HepG2 (cell line): ENCODE results near the gene PHLPP2. TPM values are rescaled to one million over a fixed set of nuclear protein-coding genes. Genes with fewer than 3 reads are reported as not detected.

ENCODE experiments used
- ATAC-seq: fragments of 200-7000 bp; cut with Tn5 transposase; 3 replicates; pipeline ENCODE4 v1.9.1; 2020; ENCODE audit warnings: mild to moderate bottlenecking, moderate library complexity
- BruUV-seq: library from RNA; stranded (reverse); fragments of 400-500 nt; replicated peaks from 2 replicates; lab custom pipeline; 2021; lab: Mats Ljungman, UMichigan
- CTCF ChIA-PET: fragments of 300-600 bp; formaldehyde crosslinking; extraction: SDS; loops from one replicate; lab custom pipeline; 2021; ENCODE audit warnings: low total read pairs, inconsistent platforms, low intra/inter-chr PET ratio; lab: Yijun Ruan, JAX
- POLR2A ChIA-PET: fragments of 350-600 bp; sonication (Branson Sonifier 250); formaldehyde crosslinking; loops from one replicate; lab custom pipeline; 2020; ENCODE audit warnings: antibody characterized with exemption, inconsistent platforms; lab: Yijun Ruan, JAX
- DNase-seq: peaks from one replicate; pipeline ENCODE4 v3.0.0-alpha.2; 2015; ENCODE audit warnings: low spot score
- FAIRE-seq: peaks from 3 replicates; lab custom pipeline; 2011; peaks lifted over from hg19 to GRCh38; lab: Jason Lieb, UNC
- H2AFZ ChIP-seq: one replicate; pipeline ENCODE4 v1.6.1; 2011; ENCODE audit warnings: low read length, inconsistent platforms
- H3K27ac ChIP-seq: fragments of 300-600 bp; 3 replicates; pipeline ENCODE4 v1.8.0; 2011; ENCODE audit warnings: mixed run types, mild to moderate bottlenecking, mixed read lengths, low read length, inconsistent platforms; ENCODE audit not compliant: insufficient read depth; ENCODE audit errors: extremely low read length
- H3K27me3 ChIP-seq, 2 experiments: fragments of 200-600 bp in 1 of 2; 2 replicates in 1 of 2; 3 replicates in 1 of 2; pipeline versions ENCODE4 v1.6.0 to v1.8.0; 2011; ENCODE audit warnings: low read length in 2 of 2, mild to moderate bottlenecking in 2 of 2, moderate library complexity in 2 of 2, inconsistent platforms in 1 of 2; ENCODE audit not compliant: insufficient read depth in 2 of 2, control insufficient read depth in 1 of 2
- H3K36me3 ChIP-seq, 2 experiments: fragments of 200-600 bp in 1 of 2; replicated peaks in 1 of 2; 2 replicates in 1 of 2; 3 replicates in 1 of 2; pipeline versions ENCODE4 v1.5.1 to v1.8.0; 2011; ENCODE audit warnings: low read length in 2 of 2, inconsistent platforms in 1 of 2; ENCODE audit not compliant: insufficient read depth in 2 of 2, control insufficient read depth in 1 of 2
- H3K4me1 ChIP-seq: 2 replicates; pipeline ENCODE4 v1.5.1; 2012; ENCODE audit warnings: low read length, inconsistent platforms; ENCODE audit not compliant: insufficient read depth
- H3K4me2 ChIP-seq: 2 replicates; pipeline ENCODE4 v1.6.0; 2011; ENCODE audit warnings: low read depth, low read length, inconsistent platforms
- H3K4me3 ChIP-seq, 3 experiments: fragments of 200-600 bp in 1 of 3; sonication (generic), shearing (Covaris generic) in 1 of 3; replicated peaks in 1 of 3; 2 replicates each; pipeline ENCODE4 v1.5.1; 2011 to 2016; ENCODE audit warnings: low read length in 3 of 3, inconsistent platforms in 2 of 3, low read depth in 2 of 3, mild to moderate bottlenecking in 2 of 3, control low read depth in 1 of 3, mixed read lengths in 1 of 3; ENCODE audit not compliant: insufficient read depth in 1 of 3
- H3K79me2 ChIP-seq: one replicate; pipeline ENCODE4 v1.6.1; 2011; ENCODE audit warnings: low read length, inconsistent platforms; ENCODE audit not compliant: insufficient read depth
- H3K9ac ChIP-seq: 2 replicates; pipeline ENCODE4 v1.6.0; 2011; ENCODE audit warnings: mild to moderate bottlenecking, low read depth, low read length, inconsistent platforms; ENCODE audit not compliant: insufficient read depth
- H3K9me3 ChIP-seq: 2 replicates; pipeline ENCODE4 v1.5.1; 2012; ENCODE audit warnings: mild to moderate bottlenecking, low read length
- H4K20me1 ChIP-seq: 2 replicates; pipeline ENCODE4 v1.6.0; 2011; ENCODE audit warnings: inconsistent platforms, mild to moderate bottlenecking, low read length, moderate library complexity; ENCODE audit not compliant: insufficient read depth
- CERS6 ChIP-seq: sonication (generic); formaldehyde crosslinking; IDR thresholded peaks from 2 replicates; pipeline ENCODE4 v1.5.0; 2020; ENCODE audit warnings: missing genetic modification reagents
- HOMEZ ChIP-seq: IDR thresholded peaks from 2 replicates; pipeline ENCODE4 v1.6.1; 2016; ENCODE audit warnings: low read depth
- KDM5B ChIP-seq: sonication (generic); formaldehyde crosslinking; IDR thresholded peaks from 2 replicates; pipeline ENCODE4 v1.4.0; 2020; ENCODE audit warnings: missing genetic modification reagents, mild to moderate bottlenecking, borderline replicate concordance
- MATR3 ChIP-seq: sonication (generic); formaldehyde crosslinking; IDR thresholded peaks from 2 replicates; pipeline ENCODE4 v1.4.0; 2020; ENCODE audit warnings: missing genetic modification reagents
- MEF2D ChIP-seq: sonication (generic); formaldehyde crosslinking; IDR thresholded peaks from 2 replicates; pipeline ENCODE4 v1.5.1; 2020; ENCODE audit warnings: mild to moderate bottlenecking, missing genetic modification reagents
- MEIS1 ChIP-seq: sonication (generic); formaldehyde crosslinking; IDR thresholded peaks from 2 replicates; pipeline ENCODE4 v1.9.0; 2021; ENCODE audit warnings: mild to moderate bottlenecking, missing genetic modification reagents, moderate library complexity, borderline replicate concordance
- PHF21A ChIP-seq: sonication (generic); formaldehyde crosslinking; IDR thresholded peaks from 2 replicates; pipeline ENCODE4 v1.5.0; 2020; ENCODE audit warnings: mild to moderate bottlenecking, missing genetic modification reagents
- TCF7 ChIP-seq: sonication (generic); IDR thresholded peaks from 2 replicates; pipeline ENCODE4 v1.6.1; 2016; ENCODE audit warnings: antibody characterized with exemption, low read depth
- THAP11 ChIP-seq: IDR thresholded peaks from 2 replicates; pipeline ENCODE4 v1.6.1; 2016; ENCODE audit warnings: missing biosample characterization, missing genetic modification reagents
- THYN1 ChIP-seq: sonication (generic); formaldehyde crosslinking; IDR thresholded peaks from 2 replicates; pipeline ENCODE4 v1.8.1; 2023; ENCODE audit warnings: low read depth, mild to moderate bottlenecking, moderate library complexity, missing genetic modification reagents, borderline replicate concordance
- ZFP41 ChIP-seq: sonication (generic); formaldehyde crosslinking; IDR thresholded peaks from 2 replicates; pipeline ENCODE4 v1.4.0; 2020; ENCODE audit warnings: mild to moderate bottlenecking, missing genetic modification reagents, borderline replicate concordance
- ZIK1 ChIP-seq: sonication (generic); formaldehyde crosslinking; IDR thresholded peaks from 2 replicates; pipeline ENCODE4 v1.5.0; 2020; ENCODE audit warnings: mild to moderate bottlenecking, low read depth, missing genetic modification reagents, borderline replicate concordance
- ZNF180 ChIP-seq: sonication (generic); formaldehyde crosslinking; IDR thresholded peaks from 2 replicates; pipeline ENCODE4 v1.4.0; 2020; ENCODE audit warnings: low read depth, missing genetic modification reagents, borderline replicate concordance
- ZNF547 ChIP-seq: sonication (generic); formaldehyde crosslinking; IDR thresholded peaks from 2 replicates; pipeline ENCODE4 v1.5.1; 2020; ENCODE audit warnings: mild to moderate bottlenecking, missing genetic modification reagents
- ZNF570 ChIP-seq: sonication (generic); formaldehyde crosslinking; IDR thresholded peaks from 2 replicates; pipeline ENCODE4 v1.4.0; 2020; ENCODE audit warnings: mild to moderate bottlenecking, missing genetic modification reagents, borderline replicate concordance
- ZNF713 ChIP-seq: sonication (generic); formaldehyde crosslinking; IDR thresholded peaks from 2 replicates; pipeline ENCODE4 v1.4.0; 2020; ENCODE audit warnings: mild to moderate bottlenecking, missing genetic modification reagents
- WGBS: methylation state at CpG from one replicate; pipeline ENCODE4 v1.1.6; 2017; ENCODE audit warnings: low lambda C conversion rate; 5-methylcytosine and 5-hydroxymethylcytosine counted together
- in situ Hi-C: cut with HindIII; loops from 2 replicates; pipeline ENCODE4 v1.10.0; 2017; ENCODE audit warnings: low pct_unique_long_range_greater_than_20kb; ENCODE audit not compliant: extremely low pct_ligation_motif_present
- intact Hi-C: fragments of 100-400 bp; cut with micrococcal nuclease; formaldehyde crosslinking; loops from one replicate; pipeline ENCODE4 v1.10.0; 2022; ENCODE audit not compliant: unreplicated experiment
- polyA plus RNA-seq, 8 experiments: library from polyadenylated mRNA; depleted of rRNA in 3 of 8; stranded (reverse) in 7 of 8; unstranded in 1 of 8; fragments of >200 nt; fragmentation: Illumina TruSeq in 4 of 8; extraction: Trizol in 4 of 8; gene quantifications; 2 replicates each; pipeline versions ENCODE4 v1.2.1 to v1.2.3, GENCODE V29; 2011 to 2016; ENCODE audit warnings: low read depth in 4 of 8, missing spikeins in 1 of 8, mixed read lengths in 1 of 8; ENCODE audit not compliant: insufficient read depth in 1 of 8
- total RNA-seq, 5 experiments: library from RNA; depleted of rRNA; stranded (reverse); fragments of >200 nt; fragmentation: Illumina TruSeq; extraction: Trizol; gene quantifications; 2 replicates each; pipeline ENCODE4 v1.2.3, GENCODE V29; 2016; ENCODE audit warnings: low read depth in 1 of 5

PHLPP2 gene
- total and polyA plus RNA-seq, 2 of the 13 experiments (the other 11 are each of a cell fraction or from before 2014, with no cell fraction given) = 8.9 TPM

GRCh38 chr16:71721066-71721740 lies 3.3 kb downstream of the PHLPP2 start:
- Histone ChIP-seq H3K9me3 (no peaks in the 10 kb centered on the region), H3K27me3 (no peaks in the 10 kb centered on the region; a peak in 1 of 5 replicates), H3K4me2 (no peak overlapping the region), H3K27ac (no peak overlapping the region), H4K20me1 (peaks cover 4% of the 10 kb centered on the region; the same call in 1 of the 2 replicates), H3K79me2 (peaks cover 11% of the 10 kb centered on the region), H3K9ac (no peak overlapping the region), H3K4me1 (peaks cover 31% of the 10 kb centered on the region), H2AFZ (no peak overlapping the region), H3K4me3 (no peak overlapping the region), H3K36me3 (no peaks in the 10 kb centered on the region; a peak in 1 of 5 replicates)
- ChIA-PET POLR2A (no interaction called here), CTCF (no interaction called here)
- DNase-seq (no peak), ATAC-seq (no peak), FAIRE-seq (no peak)
- no TSS peak for BruUV-seq
- intact Hi-C loops (loop anchor here (5.0 kb wide), 1 partner anchor 49 kb away; no protein-coding TSS in a partner anchor), in situ Hi-C loops (no loop called here)
- no peak for TF ChIP-seq ZIK1 (CRISPR knock-in tag)
- WGBS = 71% methylated on average over 8 of the region's 8 CpGs

GRCh38 chr16:71712501-71712900 lies 12.0 kb downstream of the PHLPP2 start:
- no peaks in the 10 kb centered on the region for H3K9me3 ChIP-seq
- H3K36me3 ChIP-seq = peaks cover 3 to 13% of the 10 kb centered on the region in 2 experiments; a peak in 4 of 5 replicates
- H3K27ac ChIP-seq = no peak overlapping the region
- no peaks in the 10 kb centered on the region for H3K27me3 ChIP-seq
- no peaks in the 10 kb centered on the region; the same call in 1 of the 2 replicates for H4K20me1 ChIP-seq
- in situ Hi-C loops = no loop called here
- no peak overlapping the region for H3K9ac ChIP-seq
- FAIRE-seq = no peak
- no peak for ATAC-seq
- ChIA-PET POLR2A (interaction anchor here (0.8 kb wide), 1 partner anchor 97 kb away, joined by 3 read pairs; the partner anchor contains the start of gene AP1G1), CTCF (no interaction called here)
- H3K4me1 ChIP-seq = no peaks in the 10 kb centered on the region
- no TSS peak for BruUV-seq
- H3K79me2 ChIP-seq = peaks cover 6% of the 10 kb centered on the region
- intact Hi-C loops = no loop called here
- H3K4me3 ChIP-seq = no peak overlapping the region
- no peak for DNase-seq
- H2AFZ ChIP-seq = no peak overlapping the region
- WGBS = 92% methylated on average over 1 of the region's 1 CpG
- H3K4me2 ChIP-seq = no peak overlapping the region
- no peak for TF ChIP-seq CERS6 (CRISPR knock-in tag)
- no peak for TF ChIP-seq KDM5B (CRISPR knock-in tag)
- no peak for TF ChIP-seq THAP11 (CRISPR knock-in tag)
- TF ChIP-seq HOMEZ (CRISPR knock-in tag) = no peak
- TF ChIP-seq ZFP41 (CRISPR knock-in tag) = no peak
- no peak for TF ChIP-seq ZNF547 (CRISPR knock-in tag)
- TF ChIP-seq TCF7 = no peak
- no peak for TF ChIP-seq MEF2D (CRISPR knock-in tag)
- no peak for TF ChIP-seq PHF21A (CRISPR knock-in tag)
- no peak for TF ChIP-seq MATR3 (CRISPR knock-in tag)
- TF ChIP-seq ZNF713 (CRISPR knock-in tag) = no peak
- no peak for TF ChIP-seq MEIS1 (CRISPR knock-in tag)
- TF ChIP-seq ZNF570 (CRISPR knock-in tag) = no peak
- no peak for TF ChIP-seq THYN1
- TF ChIP-seq ZNF180 (CRISPR knock-in tag) = no peak
